ENCODE results near the gene ZNF532.
"Not testable (repeated sequence)": the region's sequence is repeated elsewhere in the genome, so short reads cannot be mapped to it uniquely, and the experiment has no call there.

ZNF532 gene

GRCh38 chr18:58851856-58852255 lies 12.8 kb upstream of the ZNF532 start:
- no peak for DNase-seq

- DNase-seq, result no peak
Measured at GRCh38 chr18:58852629-58853028, 12.0 kb upstream of the ZNF532 start.

GRCh38 chr18:58853561-58853960 lies 11.1 kb upstream of the ZNF532 start:
- DNase-seq, result no peak

- DNase-seq, result not testable (repeated sequence)
Measured at GRCh38 chr18:58855521-58855920, 9.2 kb upstream of the ZNF532 start.

GRCh38 chr18:58856881-58857280 lies 7.8 kb upstream of the ZNF532 start:
- no peak for DNase-seq

- no peak for DNase-seq
Measured at GRCh38 chr18:58858591-58859468, 5.8 kb upstream of the ZNF532 start.

- no peak for DNase-seq
Measured at GRCh38 chr18:58859907-58860306, 4.8 kb upstream of the ZNF532 start.

- DNase-seq, result no peak
Measured at GRCh38 chr18:58860747-58861231, 3.9 kb upstream of the ZNF532 start.

- no peak for DNase-seq
Measured at GRCh38 chr18:58861353-58861752, 3.3 kb upstream of the ZNF532 start.

- no peak for DNase-seq
Measured at GRCh38 chr18:58861861-58862301, 2.8 kb upstream of the ZNF532 start.

- DNase-seq, result no peak
Measured at GRCh38 chr18:58862356-58862755, 2.3 kb upstream of the ZNF532 start.

- peak; percentile 41 for DNase-seq
Measured at GRCh38 chr18:58862851-58863538, 1.7 kb upstream of the ZNF532 start.

- DNase-seq, result peak; percentile 8
Measured at GRCh38 chr18:58863539-58864145, 1.0 kb upstream of the ZNF532 start.

GRCh38 chr18:58865033-58865590 lies 435 bp downstream of the ZNF532 start:
- peak; percentile 56 for DNase-seq

- DNase-seq, result peak; percentile 56
Measured at GRCh38 chr18:58865701-58866065, 1.0 kb downstream of the ZNF532 start.

GRCh38 chr18:58866066-58866772 lies 1.5 kb downstream of the ZNF532 start:
- DNase-seq, result no peak

- no peak for DNase-seq
Measured at GRCh38 chr18:58866773-58867150, 2.1 kb downstream of the ZNF532 start.

- no peak for DNase-seq
Measured at GRCh38 chr18:58867281-58867961, 2.7 kb downstream of the ZNF532 start.

GRCh38 chr18:58868440-58868839 lies 3.8 kb downstream of the ZNF532 start:
- no peak for DNase-seq

- DNase-seq, result no peak
Measured at GRCh38 chr18:58870130-58870529, 5.5 kb downstream of the ZNF532 start.

GRCh38 chr18:58870621-58871020 lies 5.9 kb downstream of the ZNF532 start:
- DNase-seq, result no peak

All from NCI-H526 treated with DMSO at 0.1 percent for 48 hours (cell line).